GM18499 (cell line): ENCODE results near the gene SLC23A2.

Experiments used
- ATAC-seq: cut with Tn5 transposase; IDR thresholded peaks from one replicate; pipeline ENCODE4 v1.9.1; 2021; ENCODE audit warnings: moderate number of reproducible peaks; ENCODE audit not compliant: insufficient read depth, unreplicated experiment

SLC23A2 gene

GRCh38 chr20:4971064-4971463, 30.2 kb downstream of the SLC23A2 start:
- ATAC-seq, result no peak

DNA sequence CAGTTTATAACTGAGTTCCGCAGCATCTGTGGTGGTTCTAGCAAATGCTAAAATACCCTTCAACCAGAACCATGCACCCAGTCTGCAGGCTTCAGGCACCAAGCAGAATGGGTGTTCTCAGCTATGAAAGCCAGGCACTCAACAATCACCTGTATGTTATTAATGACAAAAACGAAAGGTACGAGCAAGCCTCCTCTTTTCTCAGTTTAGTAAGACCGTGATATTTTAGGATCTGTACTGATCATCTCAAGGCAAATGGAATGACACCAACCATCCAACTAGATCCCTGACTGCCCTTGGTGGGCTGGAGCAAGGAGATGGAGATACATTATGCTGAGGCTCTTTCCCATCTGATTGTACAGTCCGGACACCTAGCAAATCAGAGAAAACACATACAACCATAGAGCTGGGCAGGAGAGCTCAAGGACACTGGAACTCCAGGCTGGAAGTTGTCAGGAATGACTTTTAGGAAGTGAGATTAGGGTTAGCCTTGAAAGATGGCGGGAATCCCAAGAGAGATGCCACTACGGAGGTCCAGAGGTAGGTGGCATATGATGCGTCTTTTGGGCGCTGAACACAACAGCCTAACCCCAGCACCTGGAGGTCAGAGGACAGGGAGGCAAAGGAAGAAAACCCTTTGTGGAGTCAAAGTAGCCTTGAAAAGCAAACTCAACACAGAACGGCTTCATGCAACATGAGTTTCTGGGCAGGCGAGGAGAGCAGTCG, 33.4 kb downstream of the SLC23A2 start:
- ATAC-seq, result no peak

- no peak for ATAC-seq
Observed at GRCh38 chr20:4966826-4967751, 34.2 kb downstream of the SLC23A2 start.

GRCh38 chr20:4962241-4962855, 39.0 kb downstream of the SLC23A2 start:
- ATAC-seq, result no peak

GRCh38 chr20:4961746-4962145, 39.6 kb downstream of the SLC23A2 start:
- ATAC-seq, result no peak

GRCh38 chr20:4959592-4959991, 41.7 kb downstream of the SLC23A2 start:
- ATAC-seq, result no peak

DNA sequence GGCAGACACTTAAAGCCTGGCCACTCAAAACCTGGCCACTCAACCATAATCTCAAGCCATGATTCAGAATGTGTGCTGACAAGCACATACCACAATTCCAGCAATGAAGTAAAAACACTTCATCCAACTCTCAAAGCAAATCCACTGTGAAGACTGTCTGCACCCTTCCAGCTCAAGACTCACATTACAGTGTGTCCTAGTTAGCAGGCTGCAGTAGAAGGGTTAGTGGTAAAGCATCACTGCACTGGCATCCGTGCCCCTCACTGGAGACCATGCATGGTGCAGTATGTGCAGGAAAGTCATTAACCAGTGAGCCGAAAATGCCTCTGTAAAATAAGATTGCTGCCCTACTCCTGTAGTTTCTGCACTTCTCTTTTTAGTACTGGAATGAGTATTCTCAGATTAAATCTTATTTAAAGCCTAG, 43.4 kb downstream of the SLC23A2 start:
- ATAC-seq, result no peak

GRCh38 chr20:4957187-4957586, 44.1 kb downstream of the SLC23A2 start:
- no peak for ATAC-seq

GRCh38 chr20:4956200-4956810, 45.0 kb downstream of the SLC23A2 start:
- ATAC-seq, result no peak

DNA sequence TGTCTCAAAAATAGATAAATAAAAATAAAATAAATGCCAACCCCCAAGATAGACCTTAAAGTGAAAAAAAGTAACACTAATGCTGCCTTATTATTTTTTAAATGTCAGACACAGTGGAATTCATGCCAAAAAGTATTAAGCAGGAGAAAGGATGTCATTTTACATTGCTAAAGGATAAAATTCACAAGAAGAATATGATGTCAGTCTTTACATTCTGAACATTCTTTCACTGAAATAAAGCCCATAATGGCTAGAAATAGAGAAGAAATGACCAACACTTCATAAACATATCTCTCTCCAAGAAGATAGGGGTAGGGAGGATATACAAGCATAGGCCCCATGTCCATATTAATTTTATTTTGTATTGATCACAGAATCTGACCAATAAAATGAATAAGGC, 47.4 kb downstream of the SLC23A2 start:
- no peak for ATAC-seq

DNA sequence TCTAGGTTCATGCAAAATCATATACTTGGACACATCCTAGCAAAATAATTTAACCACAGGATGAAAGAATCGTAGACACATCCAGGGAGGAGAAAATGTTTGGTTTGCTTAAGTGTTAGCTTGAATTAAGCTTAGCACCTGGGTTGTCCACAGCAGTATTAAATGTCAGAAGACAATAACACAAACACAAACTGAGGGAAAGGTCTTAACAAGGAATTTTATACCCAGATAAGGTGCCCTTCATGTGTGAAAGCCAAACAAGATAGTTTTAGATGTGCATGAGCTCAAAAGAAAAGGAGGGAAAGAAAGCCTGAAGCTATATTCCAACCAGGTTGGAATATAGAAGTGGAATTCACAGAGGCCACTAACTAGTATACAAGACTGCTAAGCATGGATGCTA, 49.1 kb downstream of the SLC23A2 start:
- no peak for ATAC-seq

GRCh38 chr20:4951299-4951698, 50.0 kb downstream of the SLC23A2 start:
- ATAC-seq, result no peak

DNA sequence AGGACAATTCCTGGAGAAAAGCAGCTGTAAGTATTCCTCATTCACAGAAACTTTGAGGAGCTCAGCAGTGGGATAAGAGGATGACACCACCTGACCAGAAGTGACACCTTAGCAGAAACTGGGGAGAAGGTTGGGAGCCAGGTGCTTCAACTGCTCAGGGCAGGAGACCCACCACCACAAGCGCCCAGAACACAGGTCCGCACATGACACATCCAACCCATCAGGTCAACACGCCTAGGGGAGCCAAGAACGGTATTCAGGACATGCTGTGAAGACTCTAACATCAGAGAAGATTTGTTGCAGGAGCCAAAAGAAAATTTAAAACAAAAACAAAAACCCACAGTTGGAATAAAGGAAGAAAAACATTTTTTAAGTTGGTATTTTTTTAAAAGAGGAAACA, 50.5 kb downstream of the SLC23A2 start:
- ATAC-seq, result no peak

- no peak for ATAC-seq
Observed at GRCh38 chr20:4950437-4950836, 50.9 kb downstream of the SLC23A2 start.

GRCh38 chr20:4949833-4950178, 51.5 kb downstream of the SLC23A2 start:
- ATAC-seq, result no peak

- ATAC-seq, result no peak
Observed at GRCh38 chr20:4947817-4948559, 53.3 kb downstream of the SLC23A2 start.

DNA sequence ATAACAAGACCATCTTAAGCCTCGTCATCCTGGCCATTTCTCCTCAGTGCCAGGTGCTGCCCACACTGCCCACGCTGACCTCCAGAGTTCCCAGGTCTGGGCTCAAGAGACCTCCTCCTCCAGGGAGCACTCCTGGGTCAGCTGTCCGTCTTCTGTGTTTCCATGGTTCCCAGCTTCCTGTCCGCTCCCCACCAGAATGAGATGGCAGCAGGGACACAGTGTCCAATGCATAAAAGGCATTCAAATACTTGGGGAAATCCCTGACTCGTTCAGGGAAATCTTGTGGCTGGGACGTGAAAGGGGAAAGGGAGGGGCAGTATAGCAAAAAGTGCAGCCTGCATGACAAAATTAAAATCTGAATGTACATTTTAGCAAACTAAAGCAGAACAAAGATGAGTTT, 54.3 kb downstream of the SLC23A2 start:
- no peak for ATAC-seq

DNA sequence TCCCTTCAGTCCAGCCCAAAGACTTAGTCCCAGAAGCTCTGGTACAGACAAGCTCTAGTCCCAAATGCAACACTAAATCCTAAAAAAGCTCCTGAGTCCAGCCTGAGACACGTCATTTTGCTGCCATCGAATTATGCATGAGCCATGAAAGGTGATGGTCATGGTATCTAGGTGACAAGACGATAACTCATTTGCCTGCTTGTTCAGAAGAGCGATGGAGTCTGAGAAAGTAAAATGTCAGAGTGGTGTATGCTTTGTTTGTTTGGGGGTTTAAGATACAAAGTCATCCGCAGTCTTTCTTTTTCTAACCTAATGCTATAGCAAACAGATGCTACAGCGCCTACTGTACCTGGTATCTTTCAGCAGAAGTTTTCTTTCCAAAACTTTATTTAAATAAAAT, 54.7 kb downstream of the SLC23A2 start:
- no peak for ATAC-seq

GRCh38 chr20:4944518-4945313, 56.6 kb downstream of the SLC23A2 start:
- no peak for ATAC-seq
